GM18519 (cell line): ENCODE data around the gene TRPM2.
"Not testable (repeated sequence)": the region's sequence is repeated elsewhere in the genome, so short reads cannot be mapped to it uniquely, and the experiment has no call there.

ENCODE experiments used
- ATAC-seq: cut with Tn5 transposase; IDR thresholded peaks from one replicate; pipeline ENCODE4 v1.9.1; 2021; ENCODE audit warnings: mild to moderate bottlenecking, moderate library complexity; ENCODE audit not compliant: unreplicated experiment, low FRiP score

The TRPM2 gene

GRCh38 chr21:44405948-44406872 lies 52.8 kb downstream of the TRPM2 start:
- no peak for ATAC-seq

DNA sequence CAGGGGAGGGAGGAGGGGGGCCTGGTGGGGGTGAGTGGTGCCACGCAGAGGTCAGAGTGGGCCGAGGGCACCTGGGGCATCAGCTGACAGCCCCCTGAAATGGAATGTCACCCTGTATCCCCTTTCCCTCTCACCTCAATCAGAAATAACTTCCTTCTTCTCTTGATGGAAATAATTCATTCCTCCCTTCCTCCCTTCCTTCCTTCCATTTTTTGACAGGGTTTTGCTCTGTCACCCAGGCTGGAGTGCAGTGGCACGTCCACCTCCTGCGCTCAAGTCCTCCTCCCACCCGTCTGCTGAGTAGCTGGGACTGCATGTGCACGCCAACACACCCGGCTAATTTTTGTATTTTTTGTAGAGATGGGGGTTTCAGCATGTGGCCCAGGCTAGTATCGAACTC lies 53.5 kb downstream of the TRPM2 start:
- ATAC-seq = no peak

DNA sequence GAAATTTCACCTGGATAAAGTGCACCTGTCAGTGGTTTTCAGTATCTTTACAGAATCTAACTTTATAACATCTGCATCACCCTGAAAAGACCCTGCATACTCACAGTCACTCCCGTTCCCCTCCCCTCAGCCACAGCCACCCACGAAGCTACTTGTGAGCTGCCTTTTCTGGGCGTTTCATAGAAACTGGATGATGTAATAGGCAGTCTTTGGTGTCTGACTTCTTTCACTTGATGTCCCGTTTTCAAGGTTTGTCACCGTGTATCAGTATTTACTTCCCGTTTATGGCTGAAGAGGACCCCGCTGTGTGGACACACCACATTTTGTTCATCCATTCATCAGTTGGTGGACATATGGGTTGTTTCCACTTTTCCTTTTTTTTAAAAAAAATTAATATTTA lies 54.1 kb downstream of the TRPM2 start:
- no peak for ATAC-seq

DNA sequence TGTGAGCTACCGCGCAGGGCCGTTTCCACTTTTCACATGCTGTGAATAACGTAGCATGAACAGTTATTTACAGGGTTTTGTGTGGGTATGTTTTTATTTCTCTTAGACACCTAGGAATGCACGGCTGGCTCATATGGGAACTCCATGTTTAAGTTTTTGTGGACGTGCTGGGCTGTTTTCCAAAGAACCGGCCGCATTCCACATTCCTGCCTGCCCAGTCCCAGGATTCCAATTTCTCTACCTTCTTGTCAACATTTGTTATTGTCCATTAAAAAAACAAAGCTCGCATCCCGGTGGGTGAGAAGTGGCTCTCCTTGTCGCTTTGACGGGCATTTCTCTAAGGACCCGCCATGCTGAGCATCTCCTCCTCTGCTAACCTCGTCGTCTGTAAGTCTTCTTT lies 54.8 kb downstream of the TRPM2 start:
- no peak for ATAC-seq

- ATAC-seq = no peak
Observed at GRCh38 chr21:44413566-44414290, 60.3 kb downstream of the TRPM2 start.

GRCh38 chr21:44414291-44415072 lies 61.1 kb downstream of the TRPM2 start:
- no peak for ATAC-seq

DNA sequence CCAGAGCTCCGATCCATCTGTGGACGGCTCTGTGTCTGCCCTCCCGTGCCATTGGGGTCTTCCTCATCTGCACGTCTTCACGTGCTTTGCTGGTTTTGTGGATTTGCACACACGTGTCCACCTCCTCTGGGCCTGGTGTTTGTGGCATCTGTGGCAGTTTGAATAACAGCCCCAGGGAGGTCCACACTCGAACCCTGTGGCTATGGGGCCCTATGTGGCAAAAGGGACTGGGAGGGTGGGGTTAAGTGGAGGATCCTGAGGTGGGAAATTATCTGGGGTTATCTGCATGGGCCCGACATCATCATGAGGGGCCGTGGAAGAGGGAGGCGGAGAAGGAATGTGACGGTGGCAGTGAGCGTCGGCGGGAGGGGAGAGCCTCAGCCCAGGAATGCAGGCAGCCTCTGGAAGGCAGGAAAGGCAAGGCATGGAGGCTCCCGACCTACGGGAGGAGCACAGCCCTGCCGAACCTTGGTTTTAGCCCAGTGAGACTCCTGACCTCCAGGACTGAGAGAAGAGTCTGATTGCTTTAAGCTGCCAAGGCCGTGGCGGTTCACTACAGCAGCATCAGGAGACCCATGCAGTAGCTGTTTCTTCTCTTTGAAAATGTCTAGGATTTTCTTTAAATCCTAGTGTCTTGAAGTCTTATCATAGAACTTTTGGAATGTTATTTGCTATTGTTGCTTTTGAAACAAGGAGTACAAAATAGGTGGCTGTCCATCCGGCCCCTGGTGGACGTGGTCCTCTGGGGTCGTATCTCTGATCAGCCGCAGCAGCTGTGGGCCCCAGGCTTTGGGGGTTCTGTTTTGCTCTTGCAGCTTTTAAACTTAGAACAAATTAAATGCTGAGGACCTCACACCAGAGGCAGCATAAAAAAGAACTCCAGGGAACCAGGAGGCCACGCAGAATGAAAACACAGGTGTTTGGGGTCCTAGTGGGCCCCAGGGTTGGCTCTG lies 61.9 kb downstream of the TRPM2 start:
- no peak for ATAC-seq

DNA sequence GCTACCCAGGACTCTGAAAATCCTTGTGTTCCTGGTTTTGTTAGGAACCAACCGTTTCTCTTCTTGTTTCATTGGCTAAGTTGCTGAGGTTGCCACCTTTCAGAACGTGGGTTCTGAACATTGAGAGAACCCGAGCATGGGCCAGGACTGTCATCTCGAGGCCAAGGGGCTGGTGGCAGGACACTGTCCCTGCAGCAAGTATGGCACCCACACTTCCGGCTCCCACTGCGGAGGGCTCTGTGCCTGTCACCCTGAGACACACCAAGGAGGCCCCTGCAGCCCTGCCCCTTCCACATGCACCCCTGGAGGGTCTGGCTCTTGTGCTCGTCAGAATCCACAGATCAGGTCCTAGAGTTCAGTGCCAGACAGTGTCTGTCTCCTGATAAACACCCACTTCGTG lies 62.8 kb downstream of the TRPM2 start:
- no peak for ATAC-seq

DNA sequence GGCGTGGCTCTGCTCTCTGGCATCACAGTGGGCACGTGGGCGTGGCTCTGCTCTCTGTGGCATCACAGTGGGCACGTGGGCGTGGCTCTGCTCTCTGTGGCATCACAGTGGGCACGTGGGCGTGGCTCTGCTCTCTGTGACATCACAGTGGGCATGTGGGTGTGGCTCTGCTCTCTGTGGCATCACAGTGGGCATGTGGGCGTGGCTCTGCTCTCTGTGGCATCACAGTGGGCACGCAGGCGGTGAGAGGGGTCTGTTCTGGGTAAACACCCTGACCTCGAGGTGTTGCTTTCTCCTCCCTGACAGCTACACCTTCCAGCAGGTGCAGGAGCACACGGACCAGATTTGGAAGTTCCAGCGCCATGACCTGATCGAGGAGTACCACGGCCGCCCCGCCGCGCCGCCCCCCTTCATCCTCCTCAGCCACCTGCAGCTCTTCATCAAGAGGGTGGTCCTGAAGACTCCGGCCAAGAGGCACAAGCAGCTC lies 64.2 kb downstream of the TRPM2 start:
- ATAC-seq = not testable (repeated sequence)

- ATAC-seq = no peak
Observed at GRCh38 chr21:44418108-44418875, 64.9 kb downstream of the TRPM2 start.

DNA sequence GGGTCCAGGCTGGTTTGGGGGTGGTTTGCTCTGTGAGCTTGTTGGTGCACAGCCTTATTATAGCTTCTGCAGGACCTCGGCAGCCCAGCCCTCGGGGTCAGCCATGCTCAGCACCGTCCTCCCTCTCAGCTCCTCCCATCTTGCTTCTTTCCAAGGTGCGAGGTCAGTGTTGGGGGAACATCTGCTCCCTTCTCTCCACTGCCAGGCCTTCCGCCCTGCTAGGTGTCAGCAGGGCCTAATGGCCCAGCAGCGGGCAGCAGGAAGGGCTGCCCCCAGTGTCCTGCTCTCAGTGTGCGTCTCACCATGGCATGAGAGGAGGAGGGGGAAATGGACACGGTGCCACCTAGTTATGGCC lies 65.4 kb downstream of the TRPM2 start:
- ATAC-seq = no peak

- ATAC-seq = no peak
Observed at GRCh38 chr21:44419679-44420078, 66.3 kb downstream of the TRPM2 start.

DNA sequence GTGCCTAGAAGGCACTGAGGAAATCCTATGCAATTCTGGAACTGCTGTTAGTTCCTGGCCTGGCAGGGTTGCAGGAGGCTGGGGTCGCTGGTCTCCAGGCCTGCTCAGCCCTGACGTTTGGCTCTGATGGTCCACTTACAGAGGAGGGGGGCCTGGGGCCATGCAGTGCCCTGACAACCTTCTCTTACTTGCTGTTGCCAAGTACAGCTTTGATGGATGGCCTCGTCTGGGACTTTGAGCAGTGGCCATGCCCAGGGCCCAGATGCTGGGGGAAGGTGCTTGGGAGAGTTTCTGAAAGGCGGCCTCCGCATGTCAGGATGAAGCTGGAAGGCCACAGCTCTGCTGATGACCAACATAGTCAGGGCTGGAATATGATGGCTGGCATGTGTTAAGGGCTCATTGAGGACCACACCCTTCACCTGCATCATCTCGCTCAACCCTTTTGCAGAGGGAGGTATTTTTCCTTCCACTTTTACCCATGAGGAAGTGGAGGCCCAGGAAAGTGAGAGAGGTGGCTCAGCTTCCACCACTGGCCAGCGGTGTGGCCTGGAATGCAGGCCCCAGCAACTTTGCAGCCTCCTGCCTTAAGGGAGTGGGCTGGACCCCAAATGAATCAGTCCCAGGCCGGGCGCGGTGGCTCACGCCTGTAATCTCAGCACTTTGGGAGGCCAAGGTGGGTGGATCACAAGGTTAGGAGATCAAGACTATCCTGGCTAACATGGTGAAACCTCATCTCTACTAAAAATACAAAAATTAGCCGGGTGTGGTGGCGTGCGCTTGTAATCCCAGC lies 67.2 kb downstream of the TRPM2 start:
- no peak for ATAC-seq

GRCh38 chr21:44421901-44422840 lies 68.8 kb downstream of the TRPM2 start:
- ATAC-seq = no peak

DNA sequence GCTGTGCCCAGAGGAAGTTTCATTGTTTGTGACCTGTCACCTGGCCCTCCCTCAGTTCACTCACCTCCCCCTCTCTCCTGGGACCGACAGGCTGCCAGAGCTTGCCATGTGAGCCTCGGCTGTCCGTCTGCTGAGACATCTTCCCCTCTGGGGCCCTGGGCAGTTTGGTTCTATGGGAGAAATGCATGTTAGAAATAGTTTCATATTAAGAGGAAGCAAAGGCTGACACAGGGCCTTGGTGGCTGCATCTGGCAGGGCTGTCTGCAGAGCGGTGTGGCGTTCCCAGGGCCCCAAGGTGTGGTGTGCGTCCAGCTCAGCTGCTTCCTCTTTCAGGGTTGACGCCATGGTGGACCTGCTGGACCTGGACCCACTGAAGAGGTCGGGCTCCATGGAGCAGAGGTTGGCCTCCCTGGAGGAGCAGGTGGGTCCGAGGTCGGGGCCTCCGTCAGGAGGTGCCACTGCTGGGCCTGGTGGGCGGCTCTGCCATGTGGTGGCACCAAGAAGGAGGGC lies 69.9 kb downstream of the TRPM2 start:
- ATAC-seq = no peak

DNA sequence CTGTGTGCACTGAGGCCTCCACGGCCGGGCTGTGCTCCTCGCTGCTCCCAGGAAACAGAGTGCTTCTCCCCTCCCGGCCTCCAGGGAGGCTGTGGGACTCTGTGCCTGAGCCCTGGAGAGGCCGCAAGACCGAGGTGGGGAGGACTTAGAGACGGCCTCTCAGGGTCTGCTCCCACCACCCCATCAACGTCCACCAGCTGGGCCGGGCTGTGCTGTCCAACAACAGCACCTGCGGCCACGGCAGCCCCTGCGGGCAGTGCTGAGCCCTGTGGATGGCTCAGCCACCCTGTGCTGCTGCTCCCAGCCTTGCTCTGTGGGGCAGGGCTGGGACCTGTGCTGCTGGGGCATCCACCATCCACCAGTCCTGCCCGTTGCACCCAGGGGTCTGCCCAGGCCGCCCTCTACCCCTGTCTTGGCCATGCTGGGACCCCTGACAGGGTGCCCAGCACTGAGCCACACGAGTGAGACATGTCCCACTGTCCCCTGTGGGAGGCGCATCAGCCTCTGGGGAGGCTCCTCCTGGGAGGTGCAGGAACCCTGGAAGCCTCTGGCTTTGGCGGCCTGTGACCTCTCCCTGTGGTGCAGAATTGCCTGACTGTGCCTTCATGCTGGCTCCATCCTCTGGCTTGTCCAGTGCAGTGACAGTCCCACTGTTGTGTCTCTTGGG lies 70.7 kb downstream of the TRPM2 start:
- no peak for ATAC-seq
